Small intestine (tissue), 7 donors: Measurements from ENCODE around the gene HSD3B7. TPM values are rescaled to one million over a fixed set of nuclear protein-coding genes. Genes with fewer than 3 reads are reported as not detected.

Source experiments
- DNase-seq, 2 donors: peaks; one replicate each; pipeline versions ENCODE4 v3.0.0 to v3.0.0-alpha.2; 2013
- FAIRE-seq: peaks from 2 replicates; lab custom pipeline; 2012; peaks lifted over from hg19 to GRCh38; lab: Jason Lieb, UNC
- H3K27ac ChIP-seq, 3 donors: one replicate each; pipeline ENCODE4 v1.5.1; 2013; ENCODE audit warnings: low read length in 2 of 3, mild to moderate bottlenecking in 2 of 3, control low read depth in 1 of 3, inconsistent platforms in 1 of 3, low read depth in 1 of 3, moderate library complexity in 1 of 3
- H3K27me3 ChIP-seq, 3 donors: one replicate each; pipeline ENCODE4 v1.6.1; 2013; ENCODE audit warnings: low read length in 3 of 3, inconsistent platforms in 1 of 3; ENCODE audit not compliant: control insufficient read depth in 3 of 3, insufficient read depth in 3 of 3
- H3K36me3 ChIP-seq, 3 donors: one replicate each; pipeline ENCODE4 v1.6.1; 2013; ENCODE audit warnings: low read length in 3 of 3, inconsistent platforms in 1 of 3, low read depth in 1 of 3, mild to moderate bottlenecking in 1 of 3, moderate library complexity in 1 of 3; ENCODE audit not compliant: control insufficient read depth in 3 of 3, insufficient read depth in 2 of 3
- H3K4me1 ChIP-seq, 3 donors: one replicate each; pipeline ENCODE4 v1.6.1; 2013; ENCODE audit warnings: low read length in 2 of 3, inconsistent platforms in 1 of 3, low read depth in 1 of 3, mild to moderate bottlenecking in 1 of 3, moderate library complexity in 1 of 3; ENCODE audit not compliant: control insufficient read depth in 3 of 3, insufficient read depth in 2 of 3
- H3K4me3 ChIP-seq, 3 donors: one replicate each; pipeline ENCODE4 v1.5.1; 2013; ENCODE audit warnings: low read length in 3 of 3, control low read depth in 1 of 3, inconsistent platforms in 1 of 3, low read depth in 1 of 3, mild to moderate bottlenecking in 1 of 3, moderate library complexity in 1 of 3
- H3K9me3 ChIP-seq, 2 donors: one replicate each; pipeline ENCODE4 v1.6.1; 2013; ENCODE audit warnings: low read depth in 1 of 2, low read length in 1 of 2; ENCODE audit not compliant: control insufficient read depth in 2 of 2, insufficient read depth in 1 of 2
- WGBS, 3 donors: extraction: QIAGEN DNeasy Blood & Tissue Kit; methylation state at CpG; one replicate each; pipeline ENCODE4 v1.1.7; 2013; 5-methylcytosine and 5-hydroxymethylcytosine counted together
- polyA plus RNA-seq, 4 donors: library from polyadenylated mRNA; stranded (reverse) in 3 of 4; unstranded in 1 of 4; fragments of 200-250 nt in 3 of 4; fragments of 120-200 nt in 1 of 4; gene quantifications; one replicate each; pipeline versions ENCODE4 v1.2.1 to v1.2.3, GENCODE V29; 2013
- donor health status: healthy with polysubstance abuse.
- donor health status: control.
- donor health status: control.
- donor health status: Bipolar disorder and iron deficiency.
- donor health status: healthy.

Gene HSD3B7
- polyA plus RNA-seq, 4 donors, result 15.9 to 48.9 (median 23.2) TPM

- no peaks in the 10 kb centered on the region for H3K27me3 ChIP-seq
- H3K27ac ChIP-seq, result peak overlapping the region in 2 of 3 donors; percentile 41 to 48
- DNase-seq, result no peak
- peaks cover 0 to 33% (median 1%) of the 10 kb centered on the region in 3 donors for H3K4me1 ChIP-seq
- H3K4me3 ChIP-seq, result peak overlapping the region in 1 of 3 donors; percentile 60
- peaks cover 0 to 57% (median 0%) of the 10 kb centered on the region in 3 donors for H3K36me3 ChIP-seq
- no peak for FAIRE-seq
- no peaks in the 10 kb centered on the region for H3K9me3 ChIP-seq
- WGBS, 3 donors, result 78 to 83% (median 81%) methylated on average over 3 of the region's 3 CpGs
Measured at GRCh38 chr16:30947541-30947858, 37.5 kb upstream of the HSD3B7 start.

GRCh38 chr16:30947859-30948666 lies 36.9 kb upstream of the HSD3B7 start:
- FAIRE-seq (no peak), DNase-seq (peak; percentile 58 to 97)
- H3K36me3 ChIP-seq, result peaks cover 0 to 52% (median 0%) of the 10 kb centered on the region in 3 donors
- H3K4me1 ChIP-seq, result peaks cover 0 to 27% (median 0%) of the 10 kb centered on the region in 3 donors
- H3K27ac ChIP-seq, result peak overlapping the region in 2 of 3 donors; percentile 48 to 81
- no peaks in the 10 kb centered on the region for H3K27me3 ChIP-seq
- no peaks in the 10 kb centered on the region for H3K9me3 ChIP-seq
- 32 to 44% (median 43%) methylated on average over 38 to 44 of the region's 44 CpGs for WGBS, 3 donors
- H3K4me3 ChIP-seq, result peak overlapping the region; percentile 60 to 90 (median 82)

- peak within 1 kb of the TSS; percentile 60 to 90 (median 82) for H3K4me3 ChIP-seq
- peaks cover 0 to 29% (median 0%) of the 10 kb centered on the region in 3 donors for H3K4me1 ChIP-seq
- peak within 1 kb of the TSS; percentile 60 to 81 (median 75) for H3K27ac ChIP-seq
- no peaks in the 10 kb centered on the region for H3K27me3 ChIP-seq
- H3K9me3 ChIP-seq, result no peaks in the 10 kb centered on the region
- peaks cover 0 to 54% (median 0%) of the 10 kb centered on the region in 3 donors for H3K36me3 ChIP-seq
- DNase-seq (peak; percentile 65 to 81), FAIRE-seq (no peak)
- WGBS, 3 donors, result 1 to 2% (median 2%) methylated on average over 52 to 70 of the region's 70 CpGs
Measured at GRCh38 chr16:30948667-30949649, 36.0 kb upstream of the HSD3B7 start, which contains the start of gene ORAI3. TSS of gene ORAI3 (plus strand) at chr16:30949068. CDS start at chr16:30949290, 222 bp downstream.

- Histone ChIP-seq H3K4me3 (peak overlapping the region; percentile 60 to 90 (median 82)), H3K27ac (peak overlapping the region in 2 of 3 donors; percentile 75 to 81), H3K4me1 (peaks cover 0 to 36% (median 0%) of the 10 kb centered on the region in 3 donors), H3K36me3 (peaks cover 0 to 51% (median 0%) of the 10 kb centered on the region in 3 donors), H3K9me3 (no peaks in the 10 kb centered on the region), H3K27me3 (no peaks in the 10 kb centered on the region)
- WGBS, 3 donors, result 2 to 4% (median 3%) methylated on average over 21 of the region's 21 CpGs
- peak; percentile 65 to 80 for DNase-seq
- no peak for FAIRE-seq
Measured at GRCh38 chr16:30949650-30950515, 35.1 kb upstream of the HSD3B7 start.

- DNase-seq (no peak), FAIRE-seq (no peak)
- peak overlapping the region in 1 of 3 donors; percentile 60 for H3K4me3 ChIP-seq
- H3K36me3 ChIP-seq, result peaks cover 0 to 45% (median 0%) of the 10 kb centered on the region in 3 donors
- no peaks in the 10 kb centered on the region for H3K9me3 ChIP-seq
- peak overlapping the region in 2 of 3 donors; percentile 75 to 81 for H3K27ac ChIP-seq
- H3K4me1 ChIP-seq, result peaks cover 0 to 37% (median 0%) of the 10 kb centered on the region in 3 donors
- H3K27me3 ChIP-seq, result no peaks in the 10 kb centered on the region
- 65 to 74% (median 68%) methylated on average over 8 of the region's 8 CpGs for WGBS, 3 donors
Measured at GRCh38 chr16:30950516-30951065, 34.4 kb upstream of the HSD3B7 start.

GRCh38 chr16:30951193-30951592 lies 33.8 kb upstream of the HSD3B7 start:
- Histone ChIP-seq H3K4me3 (no peak overlapping the region), H3K4me1 (peaks cover 0 to 37% (median 0%) of the 10 kb centered on the region in 3 donors), H3K27ac (peak overlapping the region in 1 of 3 donors; percentile 3)

GRCh38 chr16:30951750-30952149 lies 33.3 kb upstream of the HSD3B7 start:
- no peak overlapping the region for H3K4me3 ChIP-seq
- no peak for FAIRE-seq
- 46 to 59% (median 48%) methylated on average over 3 of the region's 3 CpGs for WGBS, 3 donors

More at GRCh38 chr16:30951193-30951592, 33.8 kb upstream of the HSD3B7 start:
- Histone ChIP-seq H3K36me3 (peaks cover 0 to 41% (median 0%) of the 10 kb centered on the region in 3 donors), H3K9me3 (no peaks in the 10 kb centered on the region), H3K27me3 (no peaks in the 10 kb centered on the region)
- DNase-seq (no peak), FAIRE-seq (no peak)
- 79 to 81% (median 81%) methylated on average over 1 of the region's 1 CpG for WGBS, 3 donors

More at GRCh38 chr16:30951750-30952149, 33.3 kb upstream of the HSD3B7 start:
- H3K36me3 ChIP-seq, result peaks cover 0 to 36% (median 0%) of the 10 kb centered on the region in 3 donors
- no peaks in the 10 kb centered on the region for H3K27me3 ChIP-seq
- no peaks in the 10 kb centered on the region for H3K9me3 ChIP-seq
- H3K27ac ChIP-seq, result peak overlapping the region in 1 of 3 donors; percentile 3
- DNase-seq, result no peak
- H3K4me1 ChIP-seq, result peaks cover 0 to 38% (median 0%) of the 10 kb centered on the region in 3 donors
